ENCODE data around the gene IMMT.

DNA sequence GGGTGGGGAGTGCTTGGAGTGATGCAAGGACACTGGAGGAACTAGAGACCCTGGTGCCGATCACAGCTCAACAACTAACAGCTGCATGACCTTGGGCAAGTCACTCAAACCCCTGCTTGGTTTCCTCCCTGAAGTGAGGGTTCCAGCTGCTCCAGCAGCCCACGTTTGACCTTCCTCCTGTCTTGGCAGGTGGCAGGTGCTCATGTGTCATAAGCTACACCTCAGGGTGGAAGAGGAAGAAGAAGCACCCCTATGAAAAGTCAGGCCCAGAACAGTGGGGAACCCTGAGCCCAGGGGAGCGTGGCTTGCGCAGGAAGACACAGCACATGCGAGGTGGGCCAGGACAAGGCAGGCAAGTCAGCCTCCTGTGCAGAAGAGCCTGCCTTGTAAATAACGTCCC lies 46.3 kb upstream of the IMMT start:
- TF ChIP-seq, protein P1, sequence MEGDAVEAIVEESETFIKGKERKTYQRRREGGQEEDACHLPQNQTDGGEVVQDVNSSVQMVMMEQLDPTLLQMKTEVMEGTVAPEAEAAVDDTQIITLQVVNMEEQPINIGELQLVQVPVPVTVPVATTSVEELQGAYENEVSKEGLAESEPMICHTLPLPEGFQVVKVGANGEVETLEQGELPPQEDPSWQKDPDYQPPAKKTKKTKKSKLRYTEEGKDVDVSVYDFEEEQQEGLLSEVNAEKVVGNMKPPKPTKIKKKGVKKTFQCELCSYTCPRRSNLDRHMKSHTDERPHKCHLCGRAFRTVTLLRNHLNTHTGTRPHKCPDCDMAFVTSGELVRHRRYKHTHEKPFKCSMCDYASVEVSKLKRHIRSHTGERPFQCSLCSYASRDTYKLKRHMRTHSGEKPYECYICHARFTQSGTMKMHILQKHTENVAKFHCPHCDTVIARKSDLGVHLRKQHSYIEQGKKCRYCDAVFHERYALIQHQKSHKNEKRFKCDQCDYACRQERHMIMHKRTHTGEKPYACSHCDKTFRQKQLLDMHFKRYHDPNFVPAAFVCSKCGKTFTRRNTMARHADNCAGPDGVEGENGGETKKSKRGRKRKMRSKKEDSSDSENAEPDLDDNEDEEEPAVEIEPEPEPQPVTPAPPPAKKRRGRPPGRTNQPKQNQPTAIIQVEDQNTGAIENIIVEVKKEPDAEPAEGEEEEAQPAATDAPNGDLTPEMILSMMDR (IDR thresholded peaks at IDR 0.05; ENCODE audit: low read depth, low read length): no peak
- no peak for TF ChIP-seq POLR2A (IDR thresholded peaks at IDR 0.05; ENCODE audit: extremely low read depth, insufficient read length)
- TF ChIP-seq, protein P2, sequence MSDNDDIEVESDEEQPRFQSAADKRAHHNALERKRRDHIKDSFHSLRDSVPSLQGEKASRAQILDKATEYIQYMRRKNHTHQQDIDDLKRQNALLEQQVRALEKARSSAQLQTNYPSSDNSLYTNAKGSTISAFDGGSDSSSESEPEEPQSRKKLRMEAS (IDR thresholded peaks at IDR 0.05; ENCODE audit: low read depth, low read length): no peak
- no peak for TF ChIP-seq MYC (IDR thresholded peaks at IDR 0.05; ENCODE audit: low read depth, low read length)

Data from NB4 (cell line).